WTC11 (cell line): ENCODE results near the gene EIF5B. TPM values are rescaled to one million over a fixed set of nuclear protein-coding genes. Genes with fewer than 3 reads are reported as not detected.
"Not testable (repeated sequence)": the region's sequence is repeated elsewhere in the genome, so short reads cannot be mapped to it uniquely, and the experiment has no call there.

Source experiments
- ATAC-seq: fragments of 200-7000 bp; cut with Tn5 transposase; 2 replicates; pipeline ENCODE4 v1.10.0; 2021; ENCODE audit warnings: mild to moderate bottlenecking, moderate library complexity
- CTCF ChIA-PET: fragments of 300-600 bp; sonication (Branson Sonifier 250); formaldehyde crosslinking; loops from one replicate; lab custom pipeline; 2021; ENCODE audit warnings: antibody characterized with exemption; lab: Charles Lee
- POLR2A ChIA-PET: fragments of 350-600 bp; sonication (Branson Sonifier 250); formaldehyde crosslinking; loops from one replicate; lab custom pipeline; 2021; ENCODE audit warnings: antibody characterized with exemption; lab: Charles Lee
- DNase-seq: peaks from one replicate; pipeline ENCODE4 v3.0.0; 2021; ENCODE audit warnings: low spot score
- H3K27ac Mint-ChIP-seq: 2 replicates; pipeline ENCODE4 v1.8.0; 2021; ENCODE audit warnings: mixed read lengths
- H3K27me3 Mint-ChIP-seq: 2 replicates; pipeline ENCODE4 v1.8.0; 2021; ENCODE audit warnings: low read depth, mild to moderate bottlenecking, moderate library complexity, mixed read lengths
- H3K36me3 Mint-ChIP-seq: 2 replicates; pipeline ENCODE4 v1.8.0; 2021; ENCODE audit warnings: mixed read lengths
- H3K4me1 Mint-ChIP-seq: 2 replicates; pipeline ENCODE4 v1.8.0; 2022; ENCODE audit warnings: mixed read lengths
- H3K4me3 Mint-ChIP-seq: 2 replicates; pipeline ENCODE4 v1.8.0; 2021; ENCODE audit warnings: mild to moderate bottlenecking, moderate library complexity, mixed read lengths
- H3K9me3 Mint-ChIP-seq: 2 replicates; pipeline ENCODE4 v1.8.0; 2021; ENCODE audit warnings: mixed read lengths
- EMX1 ChIP-seq: fragments of 250-450 bp; sonication (Bioruptor Pico); IDR thresholded peaks from 2 replicates; pipeline ENCODE4 v1.8.0; 2021; ENCODE audit warnings: mild to moderate bottlenecking
- FOXJ3 ChIP-seq: sonication (generic); formaldehyde crosslinking; IDR thresholded peaks from 2 replicates; pipeline ENCODE4 v1.9.0; 2021; ENCODE audit warnings: missing genetic modification reagents, mild to moderate bottlenecking, borderline replicate concordance
- FOXP1 ChIP-seq: sonication (generic); formaldehyde crosslinking; IDR thresholded peaks from 2 replicates; pipeline ENCODE4 v1.8.0; 2022; ENCODE audit warnings: missing genetic modification reagents, mild to moderate bottlenecking, moderate library complexity, borderline replicate concordance
- HMGA2 ChIP-seq: fragments of 250-450 bp; sonication (Bioruptor Pico); IDR thresholded peaks from 2 replicates; pipeline ENCODE4 v1.4.0; 2021; ENCODE audit warnings: mild to moderate bottlenecking, moderate library complexity
- HMGXB4 ChIP-seq: sonication (generic); formaldehyde crosslinking; IDR thresholded peaks from 2 replicates; pipeline ENCODE4 v1.8.1; 2023; ENCODE audit warnings: mild to moderate bottlenecking, moderate library complexity, missing genetic modification reagents
- NR3C1 ChIP-seq: sonication (generic); formaldehyde crosslinking; conservative IDR thresholded peaks from 2 replicates; pipeline ENCODE4 v1.8.1; 2023; ENCODE audit warnings: low read depth, mild to moderate bottlenecking, missing genetic modification reagents
- PRDM15 ChIP-seq: sonication (generic); formaldehyde crosslinking; IDR thresholded peaks from 2 replicates; pipeline ENCODE4 v1.8.0; 2022; ENCODE audit warnings: missing genetic modification reagents
- TP53 ChIP-seq: sonication (generic); formaldehyde crosslinking; IDR thresholded peaks from 2 replicates; pipeline ENCODE4 v1.8.1; 2023; ENCODE audit warnings: mild to moderate bottlenecking, missing genetic modification reagents
- USF1 ChIP-seq: sonication (generic); formaldehyde crosslinking; IDR thresholded peaks from 2 replicates; pipeline ENCODE4 v1.8.0; 2022; ENCODE audit warnings: mild to moderate bottlenecking, missing genetic modification reagents
- ZNF121 ChIP-seq: sonication (generic); formaldehyde crosslinking; IDR thresholded peaks from 2 replicates; pipeline ENCODE4 v1.8.0; 2023; ENCODE audit warnings: missing genetic modification reagents
- total RNA-seq: library from RNA; stranded (reverse); gene quantifications from 3 replicates; pipeline ENCODE4 v1.2.3, GENCODE V29; 2021
- TF ChIP-seq, protein P1 (sequence below): fragments of 250-450 bp; sonication (Bioruptor Pico); IDR thresholded peaks from 2 replicates; pipeline ENCODE4 v2.1.2; 2022; ENCODE audit warnings: mild to moderate bottlenecking, moderate library complexity
- TF ChIP-seq, protein P2 (sequence below): sonication (generic); formaldehyde crosslinking; IDR thresholded peaks from 2 replicates; pipeline ENCODE4 v1.8.1; 2022; ENCODE audit warnings: mild to moderate bottlenecking, moderate library complexity, missing genetic modification reagents
- TF ChIP-seq, protein P3 (sequence below): fragments of 250-450 bp; sonication (Bioruptor Pico); IDR thresholded peaks from 2 replicates; pipeline ENCODE4 v1.9.0; 2021; ENCODE audit warnings: mild to moderate bottlenecking

Gene EIF5B
- total RNA-seq, 1 experiment from 2014 or later = 68.8 TPM

DNA sequence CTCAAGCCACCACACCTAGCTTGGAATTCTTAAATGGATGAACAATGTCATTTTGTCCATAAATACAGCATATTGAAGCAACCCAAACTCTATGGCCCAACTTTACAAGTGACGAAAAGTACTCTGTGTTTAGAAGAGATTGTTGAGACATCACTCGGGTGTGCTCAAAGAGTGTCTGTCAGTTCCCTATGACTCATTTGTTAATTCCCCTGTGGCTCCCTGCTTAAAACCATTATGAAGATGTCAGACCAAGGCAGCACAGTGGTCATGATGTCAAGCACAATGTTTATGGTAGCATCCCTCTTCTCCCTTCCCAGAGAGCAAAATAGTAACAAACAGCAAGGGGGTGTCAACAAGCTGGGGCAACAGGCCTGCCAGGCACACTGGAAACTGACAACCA, 39.2 kb upstream of the EIF5B start (continued):
- TF ChIP-seq HMGXB4 = no peak
- no peak for TF ChIP-seq FOXJ3
- TF ChIP-seq ZNF121 = no peak
- TF ChIP-seq, protein P1, sequence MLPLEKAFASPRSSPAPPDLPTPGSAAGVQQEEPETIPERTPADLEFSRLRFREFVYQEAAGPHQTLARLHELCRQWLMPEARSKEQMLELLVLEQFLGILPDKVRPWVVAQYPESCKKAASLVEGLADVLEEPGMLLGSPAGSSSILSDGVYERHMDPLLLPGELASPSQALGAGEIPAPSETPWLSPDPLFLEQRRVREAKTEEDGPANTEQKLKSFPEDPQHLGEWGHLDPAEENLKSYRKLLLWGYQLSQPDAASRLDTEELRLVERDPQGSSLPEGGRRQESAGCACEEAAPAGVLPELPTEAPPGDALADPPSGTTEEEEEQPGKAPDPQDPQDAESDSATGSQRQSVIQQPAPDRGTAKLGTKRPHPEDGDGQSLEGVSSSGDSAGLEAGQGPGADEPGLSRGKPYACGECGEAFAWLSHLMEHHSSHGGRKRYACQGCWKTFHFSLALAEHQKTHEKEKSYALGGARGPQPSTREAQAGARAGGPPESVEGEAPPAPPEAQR (CRISPR knock-in tag) = no peak
- no peak for TF ChIP-seq TP53 (CRISPR knock-in tag)
- no peak for TF ChIP-seq USF1
- TF ChIP-seq PRDM15 (CRISPR knock-in tag) = no peak
- TF ChIP-seq, protein P2, sequence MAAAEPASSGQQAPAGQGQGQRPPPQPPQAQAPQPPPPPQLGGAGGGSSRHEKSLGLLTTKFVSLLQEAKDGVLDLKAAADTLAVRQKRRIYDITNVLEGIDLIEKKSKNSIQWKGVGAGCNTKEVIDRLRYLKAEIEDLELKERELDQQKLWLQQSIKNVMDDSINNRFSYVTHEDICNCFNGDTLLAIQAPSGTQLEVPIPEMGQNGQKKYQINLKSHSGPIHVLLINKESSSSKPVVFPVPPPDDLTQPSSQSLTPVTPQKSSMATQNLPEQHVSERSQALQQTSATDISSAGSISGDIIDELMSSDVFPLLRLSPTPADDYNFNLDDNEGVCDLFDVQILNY (CRISPR knock-in tag) = no peak
- no peak for TF ChIP-seq NR3C1 (CRISPR knock-in tag)
- TF ChIP-seq, all 79 proteins: peak for 0

DNA sequence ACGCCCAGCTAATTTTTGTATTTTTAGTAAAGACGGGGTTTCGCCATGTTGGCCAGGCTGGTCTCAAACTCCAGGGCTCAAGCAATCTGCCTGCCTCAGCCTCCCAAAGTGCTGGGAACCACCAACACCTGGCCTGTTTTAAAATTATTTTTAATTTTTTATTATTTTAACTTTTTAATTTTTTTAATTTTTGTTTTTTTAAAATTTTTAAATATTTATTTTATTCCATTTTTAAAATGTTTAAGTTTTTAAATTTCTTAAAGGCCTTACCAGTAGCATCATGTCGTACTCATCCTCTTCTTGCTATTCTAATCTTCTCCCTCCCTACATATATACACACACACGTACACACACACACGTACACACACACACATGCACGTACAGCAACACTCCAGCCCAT, 37.6 kb upstream of the EIF5B start:
- Mint-ChIP-seq H3K27me3 (no peaks in the 10 kb centered on the region; the same call in 1 of the 2 replicates), H3K4me1 (no peaks in the 10 kb centered on the region), H3K36me3 (0 out of 2 replicates have a peak, but pooled peaks cover 3% of the 10 kb centered on the region), H3K27ac (no peak overlapping the region), H3K9me3 (peaks cover 7% of the 10 kb centered on the region; the same call in 1 of the 2 replicates), H3K4me3 (no peak overlapping the region)
- ChIA-PET POLR2A (no interaction called here), CTCF (no interaction called here)
- no peak for TF ChIP-seq EMX1 (CRISPR knock-in tag)
- TF ChIP-seq, protein P3, sequence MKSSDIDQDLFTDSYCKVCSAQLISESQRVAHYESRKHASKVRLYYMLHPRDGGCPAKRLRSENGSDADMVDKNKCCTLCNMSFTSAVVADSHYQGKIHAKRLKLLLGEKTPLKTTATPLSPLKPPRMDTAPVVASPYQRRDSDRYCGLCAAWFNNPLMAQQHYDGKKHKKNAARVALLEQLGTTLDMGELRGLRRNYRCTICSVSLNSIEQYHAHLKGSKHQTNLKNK (CRISPR knock-in tag) = no peak
- peak; percentile 98 for TF ChIP-seq HMGA2 (CRISPR knock-in tag)
- no peak for TF ChIP-seq FOXP1 (CRISPR knock-in tag)
- ATAC-seq = no peak
- DNase-seq = no peak

GRCh38 chr2:99301097-99301496, 36.1 kb upstream of the EIF5B start, which contains the start of gene LYG1:
LYG1 (minus strand) TSS chr2:99301197; CDS start chr2:99295670, 5,527 bp downstream.
- H3K9me3 Mint-ChIP-seq, H3K27ac Mint-ChIP-seq, H3K4me1 Mint-ChIP-seq, ATAC-seq, H3K36me3 Mint-ChIP-seq, POLR2A ChIA-PET, DNase-seq, CTCF ChIA-PET, H3K4me3 Mint-ChIP-seq, H3K27me3 Mint-ChIP-seq: not testable (repeated sequence)
